Upper lobe of left lung (tissue), 6 donors: ENCODE data around the gene CDH26. TPM values are rescaled to one million over a fixed set of nuclear protein-coding genes. Genes with fewer than 3 reads are reported as not detected.

Source experiments
- ATAC-seq, 2 donors: fragments of 200-7000 bp; cut with Tn5 transposase; one replicate each; pipeline ENCODE4 v1.9.1; 2022; ENCODE audit warnings: mild to moderate bottlenecking in 2 of 2, moderate library complexity in 2 of 2; ENCODE audit not compliant: low FRiP score in 2 of 2
- DNase-seq, 2 donors: peaks; one replicate each; pipeline ENCODE4 v3.0.0-alpha.2; 2019 to 2020
- H3K27ac ChIP-seq, 4 donors: fragments of 200-600 bp; sonication (generic); one replicate each; pipeline ENCODE4 v1.5.1; 2016 to 2019
- H3K27me3 ChIP-seq, 4 donors: fragments of 200-600 bp; sonication (generic); one replicate each; pipeline ENCODE4 v1.5.1; 2017 to 2019
- H3K36me3 ChIP-seq, 4 donors: fragments of 200-600 bp; sonication (generic); one replicate each; pipeline ENCODE4 v1.5.1; 2016 to 2019
- H3K4me1 ChIP-seq, 4 donors: fragments of 200-600 bp; sonication (generic); one replicate each; pipeline ENCODE4 v1.5.1; 2018 to 2019
- H3K4me3 ChIP-seq, 4 donors: fragments of 200-600 bp; sonication (generic); one replicate each; pipeline ENCODE4 v1.5.1; 2017 to 2019; ENCODE audit warnings: mild to moderate bottlenecking in 2 of 4, moderate library complexity in 1 of 4
- H3K9me3 ChIP-seq, 4 donors: fragments of 200-600 bp; sonication (generic); one replicate each; pipeline ENCODE4 v1.5.1; 2018 to 2019
- EP300 ChIP-seq, 4 donors: sonication (generic); formaldehyde crosslinking; IDR thresholded peaks; one replicate each; pipeline ENCODE4 v1.5.1; 2017; ENCODE audit warnings: antibody characterized with exemption in 4 of 4, control low read depth in 2 of 4
- POLR2A ChIP-seq, 4 donors: fragments of 450-650 bp; IDR thresholded peaks; one replicate each; pipeline ENCODE4 v1.5.1; 2016 to 2017; ENCODE audit warnings: antibody characterized with exemption in 4 of 4, mild to moderate bottlenecking in 2 of 4
- POLR2AphosphoS5 ChIP-seq, 2 donors: sonication (generic); formaldehyde crosslinking; IDR thresholded peaks; one replicate each; pipeline ENCODE4 v1.5.1; 2017; ENCODE audit warnings: antibody characterized with exemption in 2 of 2
- WGBS, 2 donors: methylation state at CpG; one replicate each; pipeline ENCODE4 v1.1.5; 2017 to 2018; 5-methylcytosine and 5-hydroxymethylcytosine counted together
- total RNA-seq, 6 donors: library from RNA; depleted of rRNA in 4 of 6; stranded (reverse); fragments of >200 nt in 4 of 6; gene quantifications; one replicate each; pipeline versions ENCODE4 v1.1.0 to v1.2.1, GENCODE V29; 2016 to 2021
- TF ChIP-seq, protein P1 (sequence below), 6 experiments: fragments of 450-650 bp in 4 of 6; fragments of 200-600 bp in 2 of 6; sonication (generic) in 2 of 6; IDR thresholded peaks; one replicate each; pipeline ENCODE4 v1.5.1; 2016 to 2019; ENCODE audit warnings: antibody characterized with exemption in 6 of 6
- donor health status: DM: no; HTN: no; CAD: no; lungs with moderate emphysema.
- donor health status: DM: no; HTN: yes; CAD: no; lungs with severe emphysema.

CDH26 gene
- total RNA-seq, 6 donors from 2014 or later, result 4.0 to 18.9 (median 11.1) TPM

DNA sequence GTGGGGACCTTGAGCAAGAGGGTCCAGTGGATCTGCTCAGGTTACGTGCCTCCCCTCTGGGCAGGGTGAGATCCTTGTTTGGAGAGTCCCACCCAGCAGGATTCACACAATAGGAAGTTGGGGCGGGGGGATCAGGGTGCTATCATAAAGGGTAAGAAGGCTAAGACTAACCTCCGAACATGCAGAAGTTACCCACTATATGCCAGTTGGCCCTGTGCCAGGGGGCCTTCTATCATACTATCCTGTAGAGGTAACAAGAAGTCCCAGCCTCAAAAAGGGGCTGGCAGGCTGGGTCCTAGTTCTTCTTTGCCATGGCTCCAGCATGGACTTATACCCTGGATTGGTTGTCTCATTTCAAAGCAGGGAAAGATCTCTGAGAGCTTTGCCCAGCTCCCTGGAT lies 94.1 kb downstream of the CDH26 start:
- H3K27ac ChIP-seq, result no peak overlapping the region
- TF ChIP-seq POLR2A (IDR thresholded peaks at IDR 0.05), result no peak
- no peak for TF ChIP-seq POLR2AphosphoS5 (IDR thresholded peaks at IDR 0.05)
- TF ChIP-seq, protein P1, sequence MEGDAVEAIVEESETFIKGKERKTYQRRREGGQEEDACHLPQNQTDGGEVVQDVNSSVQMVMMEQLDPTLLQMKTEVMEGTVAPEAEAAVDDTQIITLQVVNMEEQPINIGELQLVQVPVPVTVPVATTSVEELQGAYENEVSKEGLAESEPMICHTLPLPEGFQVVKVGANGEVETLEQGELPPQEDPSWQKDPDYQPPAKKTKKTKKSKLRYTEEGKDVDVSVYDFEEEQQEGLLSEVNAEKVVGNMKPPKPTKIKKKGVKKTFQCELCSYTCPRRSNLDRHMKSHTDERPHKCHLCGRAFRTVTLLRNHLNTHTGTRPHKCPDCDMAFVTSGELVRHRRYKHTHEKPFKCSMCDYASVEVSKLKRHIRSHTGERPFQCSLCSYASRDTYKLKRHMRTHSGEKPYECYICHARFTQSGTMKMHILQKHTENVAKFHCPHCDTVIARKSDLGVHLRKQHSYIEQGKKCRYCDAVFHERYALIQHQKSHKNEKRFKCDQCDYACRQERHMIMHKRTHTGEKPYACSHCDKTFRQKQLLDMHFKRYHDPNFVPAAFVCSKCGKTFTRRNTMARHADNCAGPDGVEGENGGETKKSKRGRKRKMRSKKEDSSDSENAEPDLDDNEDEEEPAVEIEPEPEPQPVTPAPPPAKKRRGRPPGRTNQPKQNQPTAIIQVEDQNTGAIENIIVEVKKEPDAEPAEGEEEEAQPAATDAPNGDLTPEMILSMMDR (IDR thresholded peaks at IDR 0.05), result no peak
- no peak for TF ChIP-seq EP300 (IDR thresholded peaks at IDR 0.05)
- no peaks in the 10 kb centered on the region for H3K9me3 ChIP-seq
- H3K4me1 ChIP-seq, result peaks cover 13 to 33% (median 24%) of the 10 kb centered on the region in 4 donors
- DNase-seq (no peak), ATAC-seq (no peak)
- 69 to 74% methylated on average over 3 of the region's 3 CpGs for WGBS, 2 donors
- H3K27me3 ChIP-seq, result no peaks in the 10 kb centered on the region
- no peaks in the 10 kb centered on the region for H3K36me3 ChIP-seq
- H3K4me3 ChIP-seq, result no peak overlapping the region

DNA sequence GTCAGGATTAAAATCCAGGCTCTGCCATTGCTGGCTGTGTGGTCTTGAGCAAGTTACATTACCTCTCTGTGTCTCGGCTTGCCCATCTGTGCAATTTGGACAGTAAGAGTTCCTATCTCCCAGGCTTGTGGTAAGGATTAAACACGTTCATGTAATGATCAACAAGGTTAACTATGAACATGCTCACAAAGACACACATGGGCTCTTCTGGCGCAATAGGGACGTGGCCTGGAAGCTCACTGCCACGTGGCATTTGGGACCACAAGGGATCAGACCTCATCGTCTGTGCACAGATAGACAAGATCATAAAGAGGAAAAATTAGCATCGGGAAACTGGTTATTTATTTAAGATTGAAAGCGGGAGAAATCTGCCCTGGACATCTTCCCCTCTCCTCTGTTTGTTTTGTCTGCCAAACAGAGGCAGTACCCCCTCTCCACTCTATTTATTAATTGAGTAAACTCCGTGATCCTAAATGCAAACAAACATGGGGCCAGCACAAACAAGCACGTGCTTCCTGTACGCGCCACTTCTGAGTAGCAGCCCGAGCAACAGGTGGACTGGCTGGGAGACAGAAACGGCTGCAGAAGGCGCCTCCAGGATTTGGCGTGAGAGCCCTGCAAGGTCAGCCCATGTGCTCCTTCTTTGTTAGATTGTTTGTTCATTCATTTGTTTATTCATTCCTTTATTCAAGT lies 95.0 kb downstream of the CDH26 start:
- WGBS, 2 donors, result 33 to 46% methylated on average over 16 of the region's 16 CpGs
- Histone ChIP-seq H3K27me3 (no peaks in the 10 kb centered on the region), H3K9me3 (no peaks in the 10 kb centered on the region), H3K4me3 (no peak overlapping the region), H3K36me3 (no peaks in the 10 kb centered on the region), H3K4me1 (peaks cover 23 to 42% (median 32%) of the 10 kb centered on the region in 4 donors), H3K27ac (peak overlapping the region in 1 of 4 donors; percentile 79)
- DNase-seq (no peak), ATAC-seq (no peak)
- no peak for TF ChIP-seq POLR2A (IDR thresholded peaks at IDR 0.05)
- TF ChIP-seq, protein P1 (IDR thresholded peaks at IDR 0.05), result no peak
- no peak for TF ChIP-seq EP300 (IDR thresholded peaks at IDR 0.05)
- TF ChIP-seq POLR2AphosphoS5 (IDR thresholded peaks at IDR 0.05), result no peak

DNA sequence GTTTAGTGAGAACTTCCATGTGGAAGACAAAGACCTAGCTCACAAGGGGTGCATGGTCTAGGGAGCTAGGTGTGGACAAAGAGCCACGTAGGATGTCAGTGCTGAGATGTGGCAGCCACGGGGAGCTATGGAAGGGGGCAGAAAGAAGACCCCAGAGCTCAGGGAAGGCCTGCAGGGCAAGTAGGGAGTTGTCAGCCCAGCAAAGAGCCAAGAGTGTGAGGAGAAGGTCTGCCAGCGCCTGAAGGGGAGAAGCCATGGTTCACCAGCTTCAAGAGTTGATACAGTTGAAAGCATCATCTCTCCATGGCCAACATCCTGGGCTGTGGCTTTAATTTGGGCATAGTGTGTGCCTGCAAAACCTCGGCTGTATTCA lies 95.6 kb downstream of the CDH26 start:
- TF ChIP-seq, protein P1 (IDR thresholded peaks at IDR 0.05), result no peak
- Histone ChIP-seq H3K4me1 (peaks cover 26 to 48% (median 37%) of the 10 kb centered on the region in 4 donors), H3K36me3 (no peaks in the 10 kb centered on the region), H3K27me3 (no peaks in the 10 kb centered on the region), H3K4me3 (no peak overlapping the region), H3K9me3 (no peaks in the 10 kb centered on the region), H3K27ac (peak overlapping the region in 2 of 4 donors; percentile 43 to 79)
- no peak for ATAC-seq
- DNase-seq, result no peak
- WGBS, 2 donors, result 67 to 75% methylated on average over 4 of the region's 4 CpGs

DNA sequence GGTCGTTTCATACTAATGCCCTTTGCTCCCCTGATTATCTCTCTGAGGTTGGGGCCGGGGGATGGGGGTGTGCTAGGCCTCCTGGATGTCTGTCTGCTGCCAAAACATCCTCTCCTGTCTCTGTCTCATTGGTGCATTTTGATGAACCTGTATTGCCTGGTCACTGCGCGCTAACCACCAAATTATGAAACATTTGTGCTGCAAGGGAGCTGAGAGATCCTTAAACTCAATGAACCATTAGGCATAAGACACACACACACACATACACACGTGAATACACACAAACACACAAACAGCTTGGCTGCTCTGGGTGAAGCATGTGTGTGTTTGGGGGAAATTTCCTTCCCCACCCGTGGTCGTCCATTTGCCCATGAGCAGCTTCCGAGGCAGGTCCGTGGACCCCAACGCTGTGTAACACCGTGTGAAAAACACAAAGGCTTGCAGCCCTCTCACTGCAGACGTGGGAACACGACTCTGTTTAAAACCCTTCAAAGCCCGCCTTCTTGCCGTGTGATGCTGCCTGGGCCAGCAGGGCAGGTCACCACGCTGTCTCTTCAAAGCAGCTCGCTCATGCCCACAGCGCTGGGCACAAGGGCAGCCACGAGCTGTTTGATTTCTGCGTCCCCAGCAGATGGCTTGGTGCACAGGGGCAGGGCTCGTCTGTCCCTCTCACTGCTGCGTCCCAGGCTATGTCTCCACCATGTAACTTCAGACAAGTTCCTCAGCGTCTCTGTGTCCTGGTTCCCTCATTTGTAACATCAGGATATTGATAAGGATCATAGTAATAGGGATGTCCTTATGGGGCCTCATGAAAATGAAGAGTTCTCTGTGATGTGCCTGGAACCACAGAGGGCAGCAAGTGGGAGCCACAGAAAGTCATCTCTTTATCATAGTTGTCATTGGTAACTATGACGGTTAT lies 96.8 kb downstream of the CDH26 start:
- ATAC-seq, result peak in 1 of 2 donors; percentile 8
- H3K4me1 ChIP-seq, result peaks cover 26 to 52% (median 39%) of the 10 kb centered on the region in 4 donors
- H3K27ac ChIP-seq, result peak overlapping the region; percentile 74 to 82 (median 78)
- no peaks in the 10 kb centered on the region for H3K9me3 ChIP-seq
- TF ChIP-seq POLR2AphosphoS5 (IDR thresholded peaks at IDR 0.05) (peak; percentile 18 to 43), POLR2A (IDR thresholded peaks at IDR 0.05) (no peak)
- TF ChIP-seq, protein P1 (IDR thresholded peaks at IDR 0.05), result no peak
- H3K27me3 ChIP-seq, result no peaks in the 10 kb centered on the region
- H3K4me3 ChIP-seq, result peak overlapping the region in 1 of 4 donors; percentile 10
- WGBS, 2 donors, result 49 to 64% methylated on average over 21 to 24 of the region's 24 CpGs
- H3K36me3 ChIP-seq, result no peaks in the 10 kb centered on the region
- DNase-seq, result peak; percentile 46 to 57
